GM18870 (cell line): ENCODE results near the gene SH3D19.
"Not testable (repeated sequence)": the region's sequence is repeated elsewhere in the genome, so short reads cannot be mapped to it uniquely, and the experiment has no call there.

ENCODE experiments used
- ATAC-seq: cut with Tn5 transposase; IDR thresholded peaks from one replicate; pipeline ENCODE4 v1.9.1; 2021; ENCODE audit warnings: moderate library complexity; ENCODE audit not compliant: unreplicated experiment

SH3D19 gene

DNA sequence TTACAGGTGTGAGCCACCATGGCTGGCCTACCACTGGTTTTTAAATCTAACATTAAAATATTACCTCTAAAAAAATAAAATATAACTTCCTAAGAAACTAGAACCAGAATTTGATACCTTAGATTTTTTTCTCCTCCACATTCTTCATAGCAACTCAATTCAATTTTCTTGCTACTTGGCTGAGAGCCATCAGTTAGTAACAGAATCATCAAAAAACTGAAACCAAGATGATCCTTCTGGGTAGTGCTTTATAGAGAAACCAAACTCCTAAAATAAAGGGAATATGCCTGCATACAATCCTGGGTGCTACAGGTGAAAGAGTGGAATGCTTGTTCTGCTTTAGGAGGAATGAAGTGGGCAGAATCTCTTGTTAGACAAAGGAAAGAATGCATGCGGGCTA, 161.6 kb downstream of the SH3D19 start:
- no peak for ATAC-seq

DNA sequence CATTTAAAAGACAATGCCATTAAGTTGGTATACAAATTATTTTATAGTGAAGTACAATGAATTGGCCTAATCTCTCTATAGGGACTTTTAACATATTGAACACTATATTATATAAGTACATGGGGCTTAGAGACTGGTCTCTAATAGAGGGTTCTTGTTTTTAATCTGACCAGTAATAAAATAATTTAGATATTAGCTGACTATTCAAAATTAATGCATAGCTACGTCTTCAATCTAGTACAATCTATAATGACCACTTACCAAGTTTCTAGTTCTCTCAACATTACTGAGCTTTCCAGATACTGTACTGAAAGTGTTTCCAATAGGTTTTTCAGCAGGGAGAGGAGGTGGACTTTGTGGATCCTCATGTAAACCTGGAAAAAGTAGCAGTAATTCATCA, 166.4 kb downstream of the SH3D19 start:
- no peak for ATAC-seq

DNA sequence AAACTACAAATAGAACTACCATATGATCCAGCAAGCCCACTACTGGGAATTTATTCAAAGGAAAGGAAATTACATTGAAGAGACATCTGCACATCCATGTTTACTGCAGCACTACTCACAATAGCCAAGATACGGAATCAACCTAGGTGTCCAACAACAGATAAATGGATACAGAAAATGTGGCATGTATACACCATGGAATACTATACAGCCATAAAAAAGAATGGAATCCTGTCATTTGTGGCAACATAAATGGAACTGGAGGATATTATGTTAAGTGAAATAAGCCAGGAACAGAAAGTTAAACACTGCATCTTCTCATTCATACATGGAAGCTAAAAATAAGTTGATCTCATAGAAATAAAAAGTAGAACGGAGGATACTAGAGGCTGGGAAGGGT, 167.9 kb downstream of the SH3D19 start:
- no peak for ATAC-seq

DNA sequence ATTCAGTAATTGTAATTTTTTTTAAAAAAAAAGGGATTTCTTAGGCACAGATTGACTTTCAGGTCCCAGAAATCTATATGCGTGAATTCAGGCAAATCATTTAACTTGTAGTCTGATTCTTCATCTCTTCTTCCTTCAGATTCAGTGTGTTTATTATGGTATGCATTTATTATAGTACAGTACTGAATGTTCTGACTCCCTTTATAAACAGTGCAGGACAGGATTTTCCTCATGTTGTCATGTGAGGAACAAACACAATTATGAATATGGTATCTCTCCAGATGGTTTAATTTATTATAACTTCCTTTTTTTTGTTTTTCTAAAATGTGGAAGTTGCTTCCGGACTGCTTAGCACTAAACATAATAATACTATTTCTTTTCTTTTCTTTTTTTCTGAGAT, 171.8 kb downstream of the SH3D19 start:
- no peak for ATAC-seq

DNA sequence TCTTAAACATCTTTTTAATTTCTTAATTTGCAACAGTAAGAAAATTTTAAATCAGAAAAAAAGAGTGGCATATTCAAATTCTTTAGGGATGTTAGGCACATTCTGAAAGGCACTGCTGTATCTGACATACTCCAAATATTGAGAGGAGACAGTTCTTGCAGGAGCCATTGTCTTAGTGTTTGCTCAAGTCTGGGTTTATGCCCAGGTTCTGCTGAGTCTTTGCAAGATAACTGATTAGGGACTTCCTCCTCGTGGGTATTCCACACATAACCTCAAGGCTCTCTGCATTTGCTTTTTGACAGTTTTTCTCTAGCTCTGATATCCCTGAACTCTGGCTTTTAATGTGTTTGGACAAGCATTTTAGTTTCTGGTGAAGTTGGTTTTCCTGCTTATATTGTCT, 173.4 kb downstream of the SH3D19 start:
- no peak for ATAC-seq

DNA sequence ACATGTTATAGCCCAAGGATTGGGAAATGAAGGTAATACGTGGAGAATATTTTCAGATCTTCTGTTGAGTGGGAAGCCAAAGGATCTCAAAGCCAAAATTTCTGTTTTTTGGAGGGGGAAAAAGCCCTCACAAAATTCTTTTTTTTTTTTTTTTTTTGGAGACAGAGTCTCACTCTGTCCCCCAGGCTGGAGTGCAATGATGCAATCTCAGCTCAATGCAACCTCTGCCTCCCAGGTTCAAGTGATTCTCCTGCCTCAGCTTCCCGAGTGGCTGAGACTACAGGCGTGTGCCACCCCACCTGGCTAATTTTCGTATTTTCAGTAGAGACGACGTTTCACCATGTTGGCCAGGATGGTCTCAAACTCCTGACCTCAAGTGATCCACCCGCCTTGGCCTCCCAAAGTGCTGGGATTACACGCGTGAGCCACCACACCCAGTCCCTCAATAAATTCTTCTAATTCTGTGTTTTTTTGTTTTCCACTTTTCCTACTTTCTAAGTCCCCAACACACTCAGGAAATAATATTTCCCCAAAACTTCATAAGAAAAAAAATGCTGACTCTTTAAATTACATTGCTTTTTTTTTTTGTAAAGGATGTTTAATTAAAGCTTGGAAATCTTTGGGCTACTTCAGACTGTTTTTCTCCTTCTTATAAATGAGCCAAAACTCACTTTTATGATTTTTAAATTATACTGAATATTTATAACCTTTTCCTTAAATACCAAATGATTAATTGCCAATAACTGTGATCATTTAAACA, 174.4 kb downstream of the SH3D19 start:
- ATAC-seq: no peak

DNA sequence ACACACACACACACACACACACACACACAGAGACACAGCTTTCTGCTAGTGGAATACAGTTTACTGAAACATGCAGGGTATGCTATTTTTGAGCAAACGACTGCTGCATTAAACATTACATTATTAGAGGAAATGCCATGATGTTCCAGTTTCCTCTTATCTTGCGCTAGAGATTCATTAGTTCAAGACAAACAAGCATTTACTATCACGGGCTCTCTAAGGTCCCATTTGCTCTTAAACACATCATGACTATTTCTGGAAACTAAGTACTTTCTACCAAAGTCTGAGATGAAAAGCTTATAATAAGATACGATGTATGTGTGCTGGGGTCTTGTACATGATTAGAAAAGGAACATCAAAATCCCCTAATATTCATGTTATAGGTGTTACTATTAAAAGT, 177.1 kb downstream of the SH3D19 start:
- ATAC-seq: no peak

DNA sequence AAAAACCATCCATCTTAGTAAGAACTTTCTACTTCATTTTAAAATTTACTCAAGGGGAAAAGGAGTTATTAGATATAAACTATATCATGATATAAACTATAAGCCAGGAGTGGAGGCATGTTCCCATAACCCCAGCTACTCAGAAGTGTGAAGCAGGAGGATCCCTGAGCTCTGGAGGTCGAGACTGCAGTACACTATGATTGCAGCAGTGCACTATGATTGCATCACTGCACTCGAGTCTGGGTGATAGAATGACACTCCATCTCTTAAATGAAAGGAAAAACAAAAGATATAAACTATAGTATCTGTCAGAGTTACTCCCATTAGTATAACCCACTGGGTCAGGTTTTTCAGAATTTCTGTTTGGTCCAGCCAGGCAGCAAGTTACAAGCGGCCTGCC, 178.4 kb downstream of the SH3D19 start:
- no peak for ATAC-seq

DNA sequence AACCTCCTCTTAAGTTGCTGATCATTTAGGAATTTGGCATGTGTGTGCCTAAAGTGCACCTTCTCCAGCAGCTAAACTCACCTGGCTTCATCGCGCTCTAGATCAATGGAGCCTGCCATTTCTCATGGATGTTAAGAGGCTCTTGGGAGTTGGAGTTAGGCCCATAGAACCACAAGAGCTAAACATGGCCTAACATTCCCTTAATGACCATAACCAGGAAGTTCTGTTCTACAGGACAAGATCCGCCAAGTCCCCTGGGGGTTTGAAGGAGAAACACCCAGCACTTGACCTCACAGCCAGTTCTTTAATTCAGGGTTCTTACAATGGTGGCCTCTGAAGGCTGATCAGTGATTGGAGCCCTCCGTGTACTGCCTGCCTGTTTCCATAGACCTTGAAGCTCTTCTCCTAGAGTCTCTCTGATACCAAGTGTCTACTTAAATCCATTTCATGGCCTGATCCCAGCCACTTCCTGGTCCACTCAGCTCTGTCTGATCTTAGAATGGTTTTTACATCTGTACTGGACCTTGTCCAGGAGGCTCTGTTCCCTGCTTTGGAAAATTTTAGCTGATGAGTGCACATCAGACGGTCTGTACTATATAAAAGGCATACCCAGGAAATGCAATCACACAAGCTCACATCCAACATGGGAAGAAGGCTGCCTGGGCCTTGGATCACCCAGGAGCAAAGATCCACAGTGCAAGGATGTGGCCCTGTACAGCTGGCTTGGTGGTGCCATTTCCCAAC, 180.9 kb downstream of the SH3D19 start:
- no peak for ATAC-seq

DNA sequence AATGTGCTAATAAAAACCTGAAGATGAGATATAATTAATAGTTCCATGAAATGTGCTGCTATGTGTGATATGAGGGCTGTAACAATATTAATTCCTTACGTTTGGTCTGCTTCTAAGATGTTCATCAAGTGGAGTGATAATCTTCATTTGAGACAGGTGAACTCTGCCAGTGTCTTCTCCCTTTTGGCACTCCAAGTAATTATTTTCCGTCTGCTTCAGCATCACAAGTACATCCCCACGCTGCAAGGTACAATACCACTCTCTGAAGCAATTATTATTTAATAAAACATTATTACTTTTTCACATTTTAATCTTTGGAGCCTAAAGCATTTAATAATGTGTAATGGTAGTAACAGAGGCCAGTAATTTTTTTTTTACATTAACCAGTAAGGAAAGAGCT, 181.6 kb downstream of the SH3D19 start:
- no peak for ATAC-seq

DNA sequence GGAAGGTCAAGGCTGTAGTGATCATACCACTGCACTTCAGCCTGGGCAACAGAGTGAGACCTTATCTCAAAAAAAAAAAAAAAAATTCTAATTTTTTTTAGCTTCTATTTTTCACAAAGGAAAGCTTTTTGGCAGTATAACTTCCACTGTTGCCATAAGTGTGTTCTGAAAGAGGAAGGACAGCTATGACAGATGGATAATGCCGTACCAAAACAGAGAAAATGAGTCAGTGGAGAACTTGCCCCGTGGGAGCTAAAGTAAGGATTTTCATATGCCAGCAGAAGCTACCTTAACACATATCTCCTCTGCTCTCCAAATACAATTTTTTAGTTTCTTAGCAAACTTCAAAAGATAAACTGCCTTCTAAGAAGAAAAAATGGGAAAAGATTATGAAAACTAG, 182.2 kb downstream of the SH3D19 start:
- no peak for ATAC-seq

DNA sequence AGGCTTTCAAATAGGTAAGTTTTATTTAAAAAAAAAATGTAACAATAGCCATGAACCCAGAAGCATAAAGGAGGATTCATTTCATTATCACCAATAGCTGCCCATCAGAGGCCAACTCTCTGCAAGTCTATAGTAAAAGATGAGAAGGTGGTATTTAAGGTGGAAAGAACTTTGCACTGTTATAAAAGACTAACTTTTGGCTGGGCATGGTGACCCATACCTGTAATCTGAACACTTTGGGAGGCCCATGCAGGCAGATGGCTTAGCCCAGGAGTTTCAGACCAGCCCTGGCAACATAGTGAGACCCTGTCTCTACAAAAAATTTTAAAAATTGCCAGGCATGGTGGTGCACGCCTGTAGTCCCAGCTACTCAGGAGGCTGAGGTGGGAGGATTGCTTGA, 182.6 kb downstream of the SH3D19 start:
- no peak for ATAC-seq

DNA sequence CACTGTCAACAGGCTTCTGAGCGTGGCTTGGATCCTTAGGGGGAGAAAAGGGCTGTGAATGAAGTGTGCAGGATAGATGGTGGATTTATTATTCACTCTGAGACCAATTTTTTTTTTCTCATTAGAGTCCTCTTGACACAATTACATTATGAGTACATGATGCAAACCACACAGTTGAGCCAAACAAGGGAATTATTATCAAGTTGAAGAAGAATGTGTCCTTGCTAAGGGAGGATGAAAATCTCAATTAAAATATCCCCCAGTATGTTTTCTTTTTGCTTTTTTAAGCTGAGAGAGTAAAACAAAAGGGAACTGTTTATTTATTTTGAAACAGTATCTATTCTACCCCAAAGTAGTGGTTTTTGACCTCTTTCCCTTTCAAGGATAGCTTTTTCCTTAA, 185.6 kb downstream of the SH3D19 start:
- no peak for ATAC-seq

DNA sequence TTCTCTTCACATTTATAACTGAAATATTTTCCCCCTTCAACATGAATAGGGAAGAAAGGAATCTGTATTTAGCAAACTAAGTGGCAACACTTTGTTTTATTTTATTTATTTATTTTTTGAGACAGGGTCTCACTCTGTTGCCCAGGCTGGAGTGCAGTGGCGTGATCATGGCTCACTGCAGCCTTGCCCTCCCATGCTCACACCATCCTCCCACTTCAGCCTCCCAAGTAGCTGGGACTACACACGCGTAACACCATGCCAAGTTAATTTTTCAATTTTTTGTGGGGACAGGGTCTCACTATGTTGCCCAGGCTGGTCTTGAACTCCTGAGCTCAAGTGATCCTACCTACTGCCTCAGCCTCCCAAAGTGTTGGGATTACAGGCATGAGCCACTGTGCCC, 189.4 kb downstream of the SH3D19 start:
- not testable (repeated sequence) for ATAC-seq

DNA sequence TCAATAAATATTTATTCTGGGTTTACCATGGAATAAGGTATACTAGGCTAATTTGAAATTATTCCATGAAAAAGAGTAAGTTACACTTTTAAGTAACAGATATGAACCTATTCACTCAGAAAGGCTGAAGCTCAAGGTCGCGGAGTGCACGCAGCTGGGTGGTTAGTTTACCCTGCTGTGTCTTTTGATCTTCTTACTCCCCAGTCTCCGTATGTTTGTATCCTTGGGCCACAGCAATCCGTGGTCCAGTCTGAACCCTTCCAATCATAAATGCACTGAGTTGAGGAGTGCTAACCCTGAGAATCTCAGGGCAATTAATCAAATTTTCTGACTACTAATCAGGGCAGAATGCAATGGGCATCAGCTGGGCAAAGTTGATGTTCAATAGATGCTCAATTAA, 192.1 kb downstream of the SH3D19 start:
- no peak for ATAC-seq

DNA sequence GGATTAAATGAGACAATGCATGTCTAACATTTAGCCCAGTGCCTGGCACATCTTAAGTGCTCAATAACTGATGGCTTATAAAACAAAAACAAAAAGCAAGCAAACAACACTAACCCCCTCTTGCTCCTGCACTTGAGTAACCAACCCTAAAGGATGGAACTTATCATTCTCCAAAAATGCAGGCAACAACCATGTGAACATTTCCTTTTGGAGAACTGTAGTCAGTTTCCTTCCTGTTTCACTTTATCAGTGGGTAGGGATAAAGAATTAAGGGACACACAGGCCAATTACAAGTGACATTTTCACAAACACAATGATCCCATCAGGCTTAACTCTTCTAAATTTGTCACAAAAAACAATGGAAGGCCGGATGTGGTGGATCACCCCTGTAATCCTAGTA, 195.6 kb downstream of the SH3D19 start:
- no peak for ATAC-seq

DNA sequence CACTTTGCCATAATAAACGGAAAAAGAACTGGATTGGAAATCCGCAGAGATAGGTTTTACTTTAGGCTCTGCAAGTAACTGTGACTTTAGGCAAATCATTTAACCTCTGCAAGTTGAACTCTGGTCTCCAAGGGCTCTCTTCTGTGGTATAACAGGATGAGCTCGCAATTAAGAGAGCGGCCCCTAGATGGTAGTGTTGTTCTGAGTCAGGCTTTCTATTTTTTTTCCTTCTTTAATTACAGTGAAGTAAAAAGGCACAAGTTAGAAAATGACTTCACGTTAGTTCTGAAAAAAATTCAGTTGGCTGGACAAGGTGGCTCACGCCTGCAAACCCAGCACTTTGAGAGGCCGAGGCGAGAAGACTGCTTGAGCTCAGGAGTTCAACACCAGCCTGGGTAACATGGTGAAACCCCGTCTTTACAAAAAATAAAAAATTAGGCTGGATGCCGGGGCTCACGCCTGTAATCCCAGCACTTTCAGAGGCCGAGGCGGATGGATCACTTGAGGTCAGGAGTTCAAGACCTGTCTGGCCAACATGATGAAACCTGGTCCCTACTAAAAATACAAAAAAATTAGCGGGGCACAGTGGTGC, 207.9 kb downstream of the SH3D19 start:
- ATAC-seq: peak; percentile 85

DNA sequence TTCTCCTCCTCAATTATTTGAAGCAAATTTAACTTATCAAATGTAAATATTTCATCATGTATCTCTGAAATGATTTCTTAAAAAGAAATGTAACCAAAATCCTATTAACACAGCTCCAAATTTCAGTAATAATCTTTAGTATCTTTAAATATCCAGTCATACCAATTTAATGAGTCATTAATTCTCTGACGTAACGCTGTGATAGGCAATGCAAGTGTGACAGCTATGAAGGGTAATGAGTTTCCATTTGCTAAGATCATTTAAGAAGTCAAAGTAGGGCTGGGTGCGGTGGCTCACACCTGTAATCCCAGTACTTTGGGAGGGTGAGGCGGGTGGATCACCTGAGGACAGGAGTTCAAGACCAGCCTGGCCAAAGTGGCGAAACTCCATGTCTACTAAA, 210.4 kb downstream of the SH3D19 start:
- no peak for ATAC-seq

DNA sequence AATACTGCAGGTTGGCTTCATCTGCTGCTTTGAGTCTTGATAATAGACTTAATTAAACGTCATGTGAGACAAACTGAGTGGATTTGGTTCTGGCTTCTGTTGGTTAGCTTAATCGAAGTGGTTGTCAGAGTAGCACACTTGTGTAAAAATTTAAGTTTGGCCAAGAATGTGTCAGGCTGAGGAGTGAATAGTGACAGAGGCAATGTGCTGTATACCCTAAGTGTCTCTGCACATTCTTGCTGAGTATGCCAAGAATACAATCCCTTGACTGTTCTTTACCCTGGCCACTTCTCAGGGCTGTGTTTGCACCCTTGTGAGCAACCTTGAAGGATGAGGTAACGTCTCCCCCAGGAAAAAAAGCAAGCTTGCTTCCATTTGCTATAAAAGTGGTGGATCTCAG, 211.1 kb downstream of the SH3D19 start:
- no peak for ATAC-seq

DNA sequence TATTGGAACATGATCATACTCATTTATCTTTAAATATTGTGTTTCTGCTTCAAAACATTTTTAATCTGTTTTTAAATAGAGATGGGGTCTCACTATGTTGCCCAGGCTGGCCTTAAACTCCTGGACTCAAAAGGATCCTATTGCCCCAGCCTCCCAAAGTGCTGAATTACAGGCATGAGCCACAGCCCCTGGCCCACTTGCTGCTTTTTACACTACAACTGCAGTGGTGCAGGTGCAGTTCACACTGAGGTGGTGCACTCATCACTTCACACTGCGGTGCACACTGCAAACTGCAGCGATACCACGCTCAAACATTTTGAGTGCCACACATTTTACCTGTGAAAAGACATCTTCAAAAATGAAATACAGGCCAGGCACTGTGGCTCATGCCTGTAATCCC, 215.2 kb downstream of the SH3D19 start:
- no peak for ATAC-seq

DNA sequence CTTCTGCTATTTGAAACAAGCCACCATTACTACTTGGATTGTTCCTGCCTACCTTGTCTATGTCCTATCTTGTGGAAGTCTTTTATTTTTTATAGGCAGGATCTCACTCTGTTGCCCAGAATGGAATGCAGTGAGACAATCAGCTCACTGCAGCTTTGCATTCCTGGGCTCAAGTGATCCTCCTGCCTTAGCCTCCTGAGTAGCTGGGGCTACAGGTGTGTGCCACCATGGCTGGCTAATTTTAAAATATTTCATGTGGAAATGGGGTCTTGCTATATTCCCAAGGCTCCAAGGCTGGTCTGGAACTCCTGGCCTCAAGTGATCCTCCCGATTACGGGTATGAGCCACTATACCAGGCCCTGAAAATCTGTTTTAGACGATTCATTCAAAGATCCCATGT, 218.3 kb downstream of the SH3D19 start:
- no peak for ATAC-seq

DNA sequence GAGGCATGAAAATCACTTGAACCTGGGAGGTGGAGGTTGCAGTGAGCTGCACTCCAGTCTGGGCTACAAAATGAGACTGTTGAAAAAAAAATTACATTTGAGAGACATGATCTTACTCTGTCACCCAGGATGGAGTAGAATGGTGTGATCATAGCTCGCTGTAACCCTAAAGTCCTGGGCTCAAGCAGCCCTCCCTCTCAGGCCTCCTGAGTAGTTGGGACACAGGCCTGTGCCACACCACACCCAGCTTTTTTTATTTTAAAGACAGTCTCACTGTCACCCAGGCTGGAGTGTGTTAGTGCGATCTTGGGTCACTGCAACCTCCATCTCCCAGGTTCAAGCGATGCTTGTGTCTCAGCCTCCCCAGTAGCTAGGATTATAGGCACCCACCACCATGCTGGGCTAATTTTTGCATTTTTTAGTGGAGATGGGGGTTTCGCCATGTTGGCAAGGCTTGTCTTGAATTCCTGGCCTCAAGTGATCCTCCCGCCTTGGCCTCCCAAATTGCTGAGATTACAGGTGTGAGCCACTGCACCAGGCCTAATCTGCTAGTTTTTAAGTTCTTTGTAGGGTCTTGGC, 219.9 kb downstream of the SH3D19 start:
- no peak for ATAC-seq
